Measurements from ENCODE around the gene CATSPERZ. TPM values are rescaled to one million over a fixed set of nuclear protein-coding genes. Genes with fewer than 3 reads are reported as not detected.

The CATSPERZ gene
- polyA plus RNA-seq, 1 donor from 2014 or later = not detected

GRCh38 chr11:64304032-64304315, 3.8 kb downstream of the CATSPERZ start:
- no peak for TF ChIP-seq SMC3 (conservative IDR thresholded peaks at IDR 0.05; ENCODE audit: poor library complexity)
- no peak for TF ChIP-seq RAD21 (conservative IDR thresholded peaks at IDR 0.05)
- no peak for TF ChIP-seq CTCF (IDR thresholded peaks at IDR 0.05; ENCODE audit: poor library complexity, severe bottlenecking)
- no peak for TF ChIP-seq EP300 (conservative IDR thresholded peaks at IDR 0.05; ENCODE audit: poor library complexity, severe bottlenecking)
- no peak for TF ChIP-seq POLR2AphosphoS5 (IDR thresholded peaks at IDR 0.05)
- peak overlapping the region; percentile 33 for H3K4me2 ChIP-seq (ENCODE audit: low read length)
- H3K27me3 ChIP-seq (ENCODE audit: insufficient read depth, low read depth, low read length) = peaks cover 31% of the 10 kb centered on the region
- peak overlapping the region; percentile 75 for H3K9ac ChIP-seq (ENCODE audit: low read length)
- H2AFZ ChIP-seq (ENCODE audit: low read depth, low read length) = no peak overlapping the region
- H4K20me1 ChIP-seq (ENCODE audit: insufficient read depth) = peaks cover 6% of the 10 kb centered on the region
- H3K4me3 ChIP-seq (ENCODE audit: low read length) = peak overlapping the region; percentile 85
- H3K79me2 ChIP-seq (replicated peaks; ENCODE audit: insufficient read depth, low read length) = peaks cover 10% of the 10 kb centered on the region
- H3K9me3 ChIP-seq (ENCODE audit: low read length) = no peaks in the 10 kb centered on the region
- no peak overlapping the region for H3K27ac ChIP-seq (ENCODE audit: low read length)
- no peaks in the 10 kb centered on the region for H3K9me2 ChIP-seq (ENCODE audit: insufficient read depth, low read length)
- H3F3A ChIP-seq (ENCODE audit: insufficient read depth, low read length, poor library complexity, severe bottlenecking) = no peaks in the 10 kb centered on the region
- H3K36me3 ChIP-seq (ENCODE audit: insufficient read depth, low read length) = no peaks in the 10 kb centered on the region

DNA sequence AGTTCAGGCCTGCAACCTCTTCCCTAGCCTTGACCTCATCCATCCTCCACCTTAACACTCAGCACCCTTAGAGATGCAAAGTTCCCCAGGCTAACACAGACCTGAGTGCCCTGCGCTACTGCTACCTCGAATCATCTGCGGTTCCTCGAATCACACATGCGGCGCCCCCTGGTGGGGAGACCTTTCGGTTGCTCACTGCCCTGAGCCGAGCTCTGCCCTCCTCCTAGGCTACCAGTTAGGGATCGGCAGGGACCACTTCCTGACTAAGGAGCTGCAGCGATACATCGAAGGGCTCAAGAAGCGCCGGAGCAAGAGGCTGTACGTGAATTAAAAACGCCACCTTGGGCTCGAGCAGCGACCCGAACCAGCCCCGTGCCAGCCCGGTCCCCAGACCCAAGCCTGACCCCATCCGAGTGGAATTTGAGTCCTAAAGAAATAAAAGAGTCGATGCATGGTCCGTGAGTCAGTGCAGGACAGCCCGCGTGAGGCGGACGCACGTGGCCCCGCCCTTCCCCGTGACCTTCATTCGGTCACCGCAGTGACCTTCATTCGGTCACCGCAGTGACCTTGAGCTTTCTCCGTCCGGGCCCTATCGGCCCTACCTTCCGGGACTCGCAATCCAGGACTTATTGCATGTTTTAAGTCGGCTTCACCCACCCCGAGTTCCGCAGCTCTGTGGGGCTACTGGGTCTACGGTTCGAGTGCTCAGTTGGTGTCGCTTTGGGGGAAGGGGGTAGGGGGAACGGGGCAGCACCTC, 4.3 kb downstream of the CATSPERZ start:
- peak overlapping the region; percentile 75 for H3K9ac ChIP-seq (ENCODE audit: low read length)
- H3K79me2 ChIP-seq (replicated peaks; ENCODE audit: insufficient read depth, low read length) = peaks cover 10% of the 10 kb centered on the region
- H3K27me3 ChIP-seq (ENCODE audit: insufficient read depth, low read depth, low read length) = peaks cover 25% of the 10 kb centered on the region
- H2AFZ ChIP-seq (ENCODE audit: low read depth, low read length) = peak overlapping the region; percentile 15
- no peaks in the 10 kb centered on the region for H3K36me3 ChIP-seq (ENCODE audit: insufficient read depth, low read length)
- H3K9me2 ChIP-seq (ENCODE audit: insufficient read depth, low read length) = no peaks in the 10 kb centered on the region
- peak; percentile 41 for TF ChIP-seq MXI1 (conservative IDR thresholded peaks at IDR 0.05; ENCODE audit: poor library complexity, severe bottlenecking)
- peak; percentile 90 for TF ChIP-seq CTCF (IDR thresholded peaks at IDR 0.05; ENCODE audit: poor library complexity, severe bottlenecking)
- TF ChIP-seq EZH2 (IDR thresholded peaks at IDR 0.05; ENCODE audit: borderline replicate concordance, insufficient read depth, low read length, poor library complexity, severe bottlenecking) = no peak
- TF ChIP-seq REST (IDR thresholded peaks at IDR 0.05; ENCODE audit: borderline replicate concordance) = peak; percentile 22
- TF ChIP-seq POLR2AphosphoS5 (IDR thresholded peaks at IDR 0.05) = no peak
- peak; percentile 82 for TF ChIP-seq SMC3 (conservative IDR thresholded peaks at IDR 0.05; ENCODE audit: poor library complexity)
- TF ChIP-seq RAD21 (conservative IDR thresholded peaks at IDR 0.05) = peak; percentile 73
- TF ChIP-seq TAF1 (IDR thresholded peaks at IDR 0.05; ENCODE audit: low read depth) = no peak
- no peak for TF ChIP-seq EP300 (conservative IDR thresholded peaks at IDR 0.05; ENCODE audit: poor library complexity, severe bottlenecking)
- H4K20me1 ChIP-seq (ENCODE audit: insufficient read depth) = peaks cover 6% of the 10 kb centered on the region
- no peaks in the 10 kb centered on the region for H3F3A ChIP-seq (ENCODE audit: insufficient read depth, low read length, poor library complexity, severe bottlenecking)
- H3K27ac ChIP-seq (ENCODE audit: low read length) = peak overlapping the region; percentile 80
- H3K9me3 ChIP-seq (ENCODE audit: low read length) = no peaks in the 10 kb centered on the region
- peak overlapping the region; percentile 85 for H3K4me3 ChIP-seq (ENCODE audit: low read length)
- peak overlapping the region; percentile 33 for H3K4me2 ChIP-seq (ENCODE audit: low read length)

Data from neural cell (in vitro differentiated cells).